Retinal pigment epithelial cell (primary cell): Measurements from ENCODE around the gene MAGI2.

Source experiments
- DNase-seq: peaks from one replicate; pipeline ENCODE4 v3.0.0-alpha.2; 2010; ENCODE audit warnings: low read depth
- H3K4me3 ChIP-seq: 2 replicates; pipeline ENCODE4 v1.5.1; 2011; ENCODE audit warnings: mild to moderate bottlenecking, low read length, control low read depth, moderate library complexity
- CTCF ChIP-seq: conservative IDR thresholded peaks from 2 replicates; pipeline ENCODE4 v1.5.1; 2011; ENCODE audit warnings: low read depth, low read length, control low read depth, inconsistent platforms

The MAGI2 gene

GRCh38 chr7:78576236-78576635 is 877.2 kb downstream of the MAGI2 start:
- no peak overlapping the region for H3K4me3 ChIP-seq
- TF ChIP-seq CTCF = no peak
- DNase-seq = no peak

DNA sequence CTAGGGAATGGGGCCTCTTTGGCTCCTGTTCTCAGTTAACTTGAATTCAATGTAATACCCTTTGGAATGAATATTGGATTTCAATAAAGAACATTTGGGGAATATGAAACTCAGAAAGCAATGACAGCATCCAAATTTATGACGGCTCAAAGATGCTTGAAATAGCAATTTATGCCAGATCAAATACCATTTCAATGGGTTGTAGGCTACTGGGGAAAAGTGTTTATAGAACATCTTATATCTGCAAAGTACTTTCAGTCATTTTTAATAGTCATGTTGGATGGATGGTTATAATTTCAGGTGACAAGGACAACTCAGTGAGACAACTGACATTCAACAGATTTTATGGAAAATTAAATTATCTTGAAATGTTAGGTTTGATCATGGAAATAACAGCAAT is 882.2 kb downstream of the MAGI2 start:
- H3K4me3 ChIP-seq = no peak overlapping the region
- DNase-seq = no peak
- TF ChIP-seq CTCF = no peak

DNA sequence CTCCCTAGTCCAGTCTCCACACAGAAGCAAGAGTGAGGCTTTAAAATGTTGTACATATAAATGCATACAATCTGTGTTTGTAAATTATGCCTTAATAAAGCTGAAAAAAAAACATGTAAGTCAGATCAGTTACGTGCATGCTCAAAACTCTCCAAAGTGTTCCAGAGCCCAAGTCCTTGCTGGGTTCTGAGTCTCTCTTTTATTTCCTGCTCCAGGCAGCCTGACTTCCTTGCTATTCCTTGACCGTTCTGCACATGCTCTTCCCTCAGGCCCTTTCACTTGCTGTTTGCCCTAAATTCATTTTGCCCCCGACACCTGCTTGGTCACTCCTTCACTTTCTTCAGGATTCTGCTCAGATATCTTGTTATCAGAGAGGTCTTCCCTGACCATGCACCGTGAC is 884.8 kb downstream of the MAGI2 start:
- TF ChIP-seq CTCF = no peak
- no peak overlapping the region for H3K4me3 ChIP-seq
- DNase-seq = no peak

GRCh38 chr7:78567836-78568235 is 885.6 kb downstream of the MAGI2 start:
- DNase-seq = no peak
- H3K4me3 ChIP-seq = no peak overlapping the region
- no peak for TF ChIP-seq CTCF

- no peak for TF ChIP-seq CTCF
- no peak overlapping the region for H3K4me3 ChIP-seq
- DNase-seq = no peak
These were observed 887.7 kb downstream of the MAGI2 start for GRCh38 chr7:78565784-78566183.

DNA sequence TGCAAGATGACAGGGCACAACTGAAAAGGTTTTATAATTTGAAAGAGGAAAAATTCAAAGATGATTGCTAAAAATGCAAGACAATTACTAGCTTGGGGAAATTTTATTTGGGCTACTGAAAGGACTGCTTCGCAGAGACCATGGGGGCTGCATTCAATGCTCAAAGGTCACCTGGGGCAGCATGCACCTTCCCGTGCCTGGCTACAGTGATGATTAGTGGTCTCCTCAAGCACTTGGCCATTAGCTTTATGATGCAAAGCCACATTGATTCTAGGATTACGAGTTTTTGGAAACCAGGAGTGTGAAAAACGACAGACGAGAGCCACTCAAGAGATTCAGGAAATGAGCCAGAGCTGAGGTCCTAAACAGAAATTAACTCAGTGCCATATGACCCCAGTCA is 890.3 kb downstream of the MAGI2 start:
- no peak for DNase-seq
- TF ChIP-seq CTCF = no peak
- no peak overlapping the region for H3K4me3 ChIP-seq

- TF ChIP-seq CTCF = no peak
- no peak for DNase-seq
- H3K4me3 ChIP-seq = no peak overlapping the region
These were observed 891.3 kb downstream of the MAGI2 start for GRCh38 chr7:78562191-78562590.
